Mesenchymal stem cell (in vitro differentiated cells and primary cell): ENCODE measurements around the gene BRD9.
"Not testable (repeated sequence)": the region's sequence is repeated elsewhere in the genome, so short reads cannot be mapped to it uniquely, and the experiment has no call there.

ENCODE experiments used
- DNase-seq: peaks from one replicate; pipeline ENCODE4 v3.0.0-alpha.2; 2013
- H2AFZ ChIP-seq: one replicate; pipeline ENCODE4 v1.6.1; 2013; ENCODE audit warnings: low read depth, mild to moderate bottlenecking, control low read depth, inconsistent platforms, low read length, moderate library complexity
- H2AK5ac ChIP-seq: 2 replicates; pipeline ENCODE4 v1.6.1; 2013; ENCODE audit warnings: low read length, moderate library complexity, mild to moderate bottlenecking, inconsistent platforms; ENCODE audit not compliant: severe bottlenecking
- H2BK120ac ChIP-seq: one replicate; pipeline ENCODE4 v1.6.1; 2013; ENCODE audit warnings: low read depth, mild to moderate bottlenecking, inconsistent platforms, low read length, moderate library complexity
- H2BK12ac ChIP-seq, 2 experiments: one replicate each; pipeline ENCODE4 v1.6.1; 2013; ENCODE audit warnings: inconsistent platforms in 2 of 2, low read length in 2 of 2, mild to moderate bottlenecking in 2 of 2, moderate library complexity in 2 of 2, control low read depth in 1 of 2
- H2BK15ac ChIP-seq: one replicate; pipeline ENCODE4 v1.6.1; 2013; ENCODE audit warnings: mild to moderate bottlenecking, low read depth, inconsistent platforms; ENCODE audit not compliant: poor library complexity, severe bottlenecking
- H2BK5ac ChIP-seq: 2 replicates; pipeline ENCODE4 v1.6.1; 2013; ENCODE audit warnings: low read depth, mild to moderate bottlenecking, low read length, control low read depth, inconsistent platforms; ENCODE audit not compliant: poor library complexity, severe bottlenecking
- H3K14ac ChIP-seq, 2 experiments: one replicate each; pipeline ENCODE4 v1.6.1; 2013; ENCODE audit warnings: inconsistent platforms in 2 of 2, low read length in 2 of 2, control low read depth in 1 of 2, mild to moderate bottlenecking in 1 of 2, moderate library complexity in 1 of 2
- H3K18ac ChIP-seq, 2 experiments: one replicate each; pipeline ENCODE4 v1.6.1; 2013; ENCODE audit warnings: inconsistent platforms in 2 of 2, low read length in 2 of 2, control low read depth in 1 of 2, low read depth in 1 of 2, mild to moderate bottlenecking in 1 of 2
- H3K23ac ChIP-seq, 2 experiments: one replicate each; pipeline ENCODE4 v1.6.1; 2013; ENCODE audit warnings: inconsistent platforms in 2 of 2, low read length in 2 of 2, mild to moderate bottlenecking in 2 of 2, moderate library complexity in 2 of 2, control low read depth in 1 of 2
- H3K27ac ChIP-seq: 2 replicates; pipeline ENCODE4 v1.5.1; 2013; ENCODE audit warnings: mild to moderate bottlenecking, moderate library complexity, low read length, control low read depth, inconsistent platforms; ENCODE audit not compliant: poor library complexity, severe bottlenecking
- H3K27me3 ChIP-seq, 2 experiments: 2 replicates each; pipeline versions ENCODE4 v1.6.1 to v1.7.0; 2013; ENCODE audit warnings: low read length in 2 of 2, mild to moderate bottlenecking in 2 of 2, moderate library complexity in 2 of 2, control low read depth in 1 of 2, inconsistent platforms in 1 of 2; ENCODE audit not compliant: control insufficient read depth in 1 of 2, insufficient read depth in 1 of 2
- H3K36me3 ChIP-seq, 2 experiments: 2 replicates each; pipeline versions ENCODE4 v1.6.1 to v1.7.0; 2013; ENCODE audit warnings: low read length in 2 of 2, control low read depth in 1 of 2, inconsistent platforms in 1 of 2, low read depth in 1 of 2, mild to moderate bottlenecking in 1 of 2; ENCODE audit not compliant: insufficient read depth in 2 of 2, control insufficient read depth in 1 of 2
- H3K4ac ChIP-seq, 2 experiments: one replicate each; pipeline ENCODE4 v1.6.1; 2013; ENCODE audit warnings: inconsistent platforms in 2 of 2, low read length in 2 of 2, mild to moderate bottlenecking in 2 of 2, moderate library complexity in 2 of 2, control low read depth in 1 of 2, low read depth in 1 of 2
- H3K4me1 ChIP-seq: 2 replicates; pipeline ENCODE4 v1.6.1; 2013; ENCODE audit warnings: low read depth, low read length, control low read depth; ENCODE audit not compliant: control insufficient read depth, insufficient read depth
- H3K4me2 ChIP-seq: 2 replicates; pipeline ENCODE4 v1.6.1; 2013; ENCODE audit warnings: low read length, mild to moderate bottlenecking, inconsistent platforms; ENCODE audit not compliant: poor library complexity, severe bottlenecking
- H3K4me3 ChIP-seq, 2 experiments: 2 replicates each; pipeline versions ENCODE4 v1.5.1 to v1.7.0; 2013; ENCODE audit warnings: low read length in 2 of 2, mild to moderate bottlenecking in 2 of 2, control low read depth in 1 of 2, low read depth in 1 of 2; ENCODE audit not compliant: insufficient read depth in 1 of 2
- H3K79me1 ChIP-seq: replicated peaks from 2 replicates; pipeline ENCODE4 v1.6.1; 2013; ENCODE audit warnings: mild to moderate bottlenecking, control low read depth, low read length, inconsistent platforms; ENCODE audit not compliant: poor library complexity, severe bottlenecking
- H3K9ac ChIP-seq: 2 replicates; pipeline ENCODE4 v1.7.0; 2013; ENCODE audit warnings: mild to moderate bottlenecking, low read length, moderate library complexity
- H3K9me3 ChIP-seq: 2 replicates; pipeline ENCODE4 v1.7.0; 2013; ENCODE audit warnings: mild to moderate bottlenecking, low read length; ENCODE audit not compliant: control insufficient read depth
- H4K8ac ChIP-seq: one replicate; pipeline ENCODE4 v1.6.1; 2013; ENCODE audit warnings: inconsistent platforms, mild to moderate bottlenecking, low read length, moderate library complexity
- H4K91ac ChIP-seq: one replicate; pipeline ENCODE4 v1.6.1; 2013; ENCODE audit warnings: mild to moderate bottlenecking, low read length, inconsistent platforms
- WGBS: methylation state at CpG from one replicate; pipeline ENCODE4 v1.1.7; 2013; ENCODE audit warnings: mixed read lengths; 5-methylcytosine and 5-hydroxymethylcytosine counted together

Gene BRD9

DNA sequence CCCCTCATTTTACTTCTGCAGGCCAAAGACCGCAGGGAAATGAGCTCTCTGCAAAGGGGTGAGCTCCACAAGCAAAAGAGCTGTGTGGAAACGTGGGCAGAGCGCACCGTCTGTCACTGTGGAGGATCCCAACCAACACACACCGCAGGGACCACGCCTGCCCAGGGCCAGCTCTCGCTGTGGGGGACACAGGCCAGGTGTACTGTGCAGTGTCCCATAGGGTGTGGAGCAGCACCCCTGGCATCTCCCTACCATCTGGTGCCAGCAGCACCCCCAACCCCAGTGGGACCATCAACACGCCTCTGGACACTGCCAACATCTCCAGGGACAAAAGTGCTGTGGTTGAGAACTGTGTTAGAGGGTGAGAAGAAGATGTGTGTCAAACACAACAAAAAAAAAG is 13.9 kb downstream of the BRD9 start:
- not testable (repeated sequence) for H2BK12ac ChIP-seq, H3K4me3 ChIP-seq, H2AFZ ChIP-seq, H3K4ac ChIP-seq, H2BK15ac ChIP-seq, H3K9me3 ChIP-seq, H2BK120ac ChIP-seq, H3K9ac ChIP-seq, H3K4me2 ChIP-seq, H4K8ac ChIP-seq, H3K14ac ChIP-seq, H3K4me1 ChIP-seq, H4K91ac ChIP-seq, H3K23ac ChIP-seq, H3K27me3 ChIP-seq, H2BK5ac ChIP-seq, H3K27ac ChIP-seq, H2AK5ac ChIP-seq, DNase-seq, H3K18ac ChIP-seq
- WGBS = no CpG with 5 or more reads among the region's 8 CpGs
- H3K79me1 ChIP-seq = peaks cover 46% of the 10 kb centered on the region
- peaks cover 75 to 78% of the 10 kb centered on the region in 2 experiments for H3K36me3 ChIP-seq

DNA sequence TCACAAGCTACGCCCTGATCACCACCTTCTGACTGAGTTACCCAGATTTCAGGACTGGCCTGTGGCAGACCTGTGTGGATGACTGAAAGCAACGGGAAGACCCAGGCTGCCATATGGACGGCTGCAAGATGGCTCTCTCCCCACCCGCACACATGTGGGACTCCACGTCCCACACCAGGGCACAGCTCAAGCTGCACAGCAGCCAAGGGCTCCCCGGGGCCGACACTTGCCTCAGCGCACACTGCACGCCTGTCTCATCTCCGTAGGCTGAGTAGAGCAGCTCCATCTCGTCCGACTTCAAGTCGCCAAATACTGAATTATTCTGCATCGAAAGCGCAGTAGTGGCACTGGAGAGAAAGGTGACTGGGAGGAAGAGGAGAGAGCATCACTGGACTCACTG is 14.5 kb downstream of the BRD9 start:
- no peaks in the 10 kb centered on the region for H3K27me3 ChIP-seq
- no peak for DNase-seq
- H3K9me3 ChIP-seq = no peaks in the 10 kb centered on the region
- H4K91ac ChIP-seq = no peak overlapping the region
- H3K4me2 ChIP-seq = no peak overlapping the region
- H2BK15ac ChIP-seq = no peak overlapping the region
- H3K27ac ChIP-seq = no peak overlapping the region
- peaks cover 73 to 78% of the 10 kb centered on the region in 2 experiments for H3K36me3 ChIP-seq
- no peak overlapping the region for H2BK12ac ChIP-seq
- H2BK5ac ChIP-seq = no peak overlapping the region
- 97% methylated on average over 13 of the region's 15 CpGs for WGBS
- no peak overlapping the region for H3K14ac ChIP-seq
- H2AFZ ChIP-seq = no peak overlapping the region
- no peak overlapping the region for H3K23ac ChIP-seq
- peaks cover 49% of the 10 kb centered on the region for H3K79me1 ChIP-seq
- no peak overlapping the region for H3K18ac ChIP-seq
- H4K8ac ChIP-seq = no peak overlapping the region
- H2BK120ac ChIP-seq = no peak overlapping the region
- H3K4ac ChIP-seq = no peak overlapping the region
- no peak overlapping the region for H3K9ac ChIP-seq
- no peak overlapping the region for H2AK5ac ChIP-seq
- H3K4me1 ChIP-seq = peaks cover 2% of the 10 kb centered on the region
- H3K4me3 ChIP-seq = no peak overlapping the region

DNA sequence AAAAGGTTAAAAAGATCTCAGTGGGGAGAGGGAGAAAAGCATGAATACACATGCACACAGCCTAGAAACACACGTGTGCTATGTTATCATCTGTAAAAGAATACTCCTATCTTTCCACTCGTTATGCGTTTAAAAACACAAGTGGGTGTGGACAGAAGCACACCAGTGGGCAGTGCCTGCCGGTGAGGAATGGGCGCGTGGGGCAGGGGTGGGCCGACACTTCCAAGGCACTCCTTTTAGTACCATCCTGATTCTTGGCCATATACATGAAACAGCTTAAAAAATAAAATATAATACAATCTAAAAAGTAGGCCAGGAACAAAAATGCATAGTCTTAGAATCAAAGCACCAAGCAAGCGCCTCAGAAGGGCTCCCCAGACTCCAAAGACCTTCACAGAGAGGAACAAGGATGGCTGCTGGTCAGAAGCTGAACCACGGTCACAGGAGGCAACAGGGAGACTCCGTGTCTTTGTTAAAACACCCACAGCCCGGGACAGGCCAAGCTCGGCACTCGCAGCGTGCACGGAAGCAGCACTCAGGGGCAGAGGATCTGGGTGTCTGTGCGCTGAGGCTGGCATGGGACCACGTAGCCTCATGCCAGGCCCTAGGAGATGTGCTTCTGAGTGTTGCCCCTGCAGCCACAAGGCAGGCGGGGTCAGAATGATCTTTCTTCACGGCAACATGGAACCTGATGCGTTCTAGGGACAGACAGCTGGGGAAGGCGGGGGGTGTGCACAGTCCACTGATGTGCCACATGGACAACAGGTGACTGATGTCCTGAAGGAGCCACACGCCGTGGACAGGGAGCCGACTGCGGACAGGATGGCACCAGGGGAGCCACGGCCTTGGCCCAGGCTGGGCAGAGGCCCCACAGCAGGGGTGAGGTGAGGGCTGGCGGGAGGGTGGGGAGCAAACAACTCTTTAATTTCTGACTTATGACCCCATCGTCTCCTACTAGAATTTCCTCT is 15.9 kb downstream of the BRD9 start:
- 97% methylated on average over 24 of the region's 28 CpGs for WGBS
- no peak overlapping the region for H2AFZ ChIP-seq
- no peak overlapping the region for H2AK5ac ChIP-seq
- no peak overlapping the region for H3K14ac ChIP-seq
- H3K4me3 ChIP-seq = no peak overlapping the region
- H3K9me3 ChIP-seq = no peaks in the 10 kb centered on the region
- H3K36me3 ChIP-seq = peaks cover 68 to 76% of the 10 kb centered on the region in 2 experiments
- peaks cover 41% of the 10 kb centered on the region for H3K79me1 ChIP-seq
- no peak overlapping the region for H2BK12ac ChIP-seq
- H2BK120ac ChIP-seq = no peak overlapping the region
- DNase-seq = no peak
- H2BK5ac ChIP-seq = no peak overlapping the region
- no peak overlapping the region for H3K27ac ChIP-seq
- no peak overlapping the region for H3K18ac ChIP-seq
- H3K4ac ChIP-seq = no peak overlapping the region
- H3K9ac ChIP-seq = no peak overlapping the region
- H4K8ac ChIP-seq = no peak overlapping the region
- H4K91ac ChIP-seq = no peak overlapping the region
- H3K23ac ChIP-seq = peak overlapping the region in 1 of 2 experiments; percentile 9
- H3K4me2 ChIP-seq = no peak overlapping the region
- no peak overlapping the region for H2BK15ac ChIP-seq
- peaks cover 2% of the 10 kb centered on the region for H3K4me1 ChIP-seq
- H3K27me3 ChIP-seq = no peaks in the 10 kb centered on the region

DNA sequence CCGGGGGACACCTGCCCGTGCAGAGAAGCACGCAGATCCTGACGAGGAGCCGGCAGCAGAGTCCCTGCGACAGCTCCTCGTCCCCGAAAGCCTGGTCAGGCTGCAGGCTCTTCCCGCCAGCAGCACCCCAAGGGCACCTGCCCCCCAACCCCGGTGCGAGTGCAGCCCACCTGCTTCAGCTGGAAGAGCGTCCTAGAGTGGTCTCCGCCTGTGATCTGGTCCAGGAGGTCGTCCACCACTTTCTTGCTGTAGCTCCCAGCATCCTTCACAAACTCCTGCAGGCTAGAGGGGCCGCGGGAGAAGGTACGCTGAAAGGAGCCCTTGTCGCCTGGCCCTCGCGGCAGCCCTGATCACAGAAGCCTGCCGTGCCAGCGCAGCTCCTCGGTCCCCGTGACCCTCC is 16.7 kb downstream of the BRD9 start:
- no peaks in the 10 kb centered on the region for H3K9me3 ChIP-seq
- H4K8ac ChIP-seq = no peak overlapping the region
- no peak overlapping the region for H3K4me3 ChIP-seq
- DNase-seq = no peak
- H3K79me1 ChIP-seq = peaks cover 39% of the 10 kb centered on the region
- H2BK12ac ChIP-seq = no peak overlapping the region
- no peak overlapping the region for H2BK5ac ChIP-seq
- no peak overlapping the region for H2BK15ac ChIP-seq
- H3K27ac ChIP-seq = no peak overlapping the region
- H3K14ac ChIP-seq = no peak overlapping the region
- no peak overlapping the region for H2AK5ac ChIP-seq
- H3K4ac ChIP-seq = no peak overlapping the region
- H3K4me1 ChIP-seq = peaks cover 2% of the 10 kb centered on the region
- no peak overlapping the region for H3K18ac ChIP-seq
- no peaks in the 10 kb centered on the region for H3K27me3 ChIP-seq
- H4K91ac ChIP-seq = no peak overlapping the region
- H3K36me3 ChIP-seq = peaks cover 67 to 76% of the 10 kb centered on the region in 2 experiments
- H3K9ac ChIP-seq = no peak overlapping the region
- H2BK120ac ChIP-seq = no peak overlapping the region
- 98% methylated on average over 21 of the region's 24 CpGs for WGBS
- H3K23ac ChIP-seq = no peak overlapping the region
- H3K4me2 ChIP-seq = no peak overlapping the region
- H2AFZ ChIP-seq = no peak overlapping the region
